Neural progenitor cell (in vitro differentiated cells): Measurements from ENCODE around the gene SPINT1. TPM values are rescaled to one million over a fixed set of nuclear protein-coding genes. Genes with fewer than 3 reads are reported as not detected.

Source experiments
- DNase-seq: peaks from one replicate; pipeline ENCODE4 v3.0.0-alpha.2; 2016; ENCODE audit warnings: low spot score
- H2AFZ ChIP-seq: fragments of 200-600 bp; sonication (generic); replicated peaks from 2 replicates; pipeline ENCODE4 v1.6.1; 2016; ENCODE audit warnings: antibody characterized with exemption
- H3F3A ChIP-seq: fragments of 200-600 bp; sonication (generic); 2 replicates; pipeline ENCODE4 v1.6.1; 2016; ENCODE audit warnings: antibody characterized with exemption, low read depth
- H3K27ac ChIP-seq: fragments of 200-600 bp; sonication (generic); 2 replicates; pipeline ENCODE4 v1.5.1; 2016; ENCODE audit warnings: mild to moderate bottlenecking
- H3K27me3 ChIP-seq: fragments of 200-600 bp; sonication (generic); 2 replicates; pipeline ENCODE4 v1.6.1; 2016; ENCODE audit warnings: mild to moderate bottlenecking, moderate library complexity
- H3K36me3 ChIP-seq: fragments of 200-600 bp; sonication (generic); 2 replicates; pipeline ENCODE4 v1.5.1; 2016
- H3K4me1 ChIP-seq: fragments of 200-600 bp; sonication (generic); 2 replicates; pipeline ENCODE4 v1.6.1; 2016; ENCODE audit warnings: mixed run types
- H3K4me2 ChIP-seq: fragments of 200-600 bp; sonication (generic); 2 replicates; pipeline ENCODE4 v1.6.1; 2016
- H3K4me3 ChIP-seq: fragments of 200-600 bp; sonication (generic); 2 replicates; pipeline ENCODE4 v1.5.1; 2016
- H3K79me2 ChIP-seq: fragments of 200-600 bp; sonication (generic); 2 replicates; pipeline ENCODE4 v1.6.1; 2016; ENCODE audit warnings: low read depth
- H3K9ac ChIP-seq: fragments of 200-600 bp; sonication (generic); 2 replicates; pipeline ENCODE4 v1.6.1; 2016
- H3K9me3 ChIP-seq: fragments of 200-600 bp; sonication (generic); 2 replicates; pipeline ENCODE4 v1.5.1; 2016; ENCODE audit warnings: low read depth
- H4K20me1 ChIP-seq: fragments of 200-600 bp; sonication (generic); 2 replicates; pipeline ENCODE4 v1.6.1; 2016; ENCODE audit warnings: low read depth
- H3K27ac Mint-ChIP-seq: 3 replicates; pipeline ENCODE4 v1.8.0; 2021; ENCODE audit warnings: mixed read lengths
- H3K27me3 Mint-ChIP-seq: 2 replicates; pipeline ENCODE4 v1.8.0; 2022; ENCODE audit warnings: low read depth, mild to moderate bottlenecking, inconsistent platforms, moderate library complexity, mixed read lengths; ENCODE audit not compliant: insufficient read depth
- H3K36me3 Mint-ChIP-seq: 3 replicates; pipeline ENCODE4 v1.8.0; 2021; ENCODE audit warnings: mixed read lengths
- H3K4me1 Mint-ChIP-seq: 3 replicates; pipeline ENCODE4 v1.8.0; 2021; ENCODE audit warnings: mixed read lengths
- H3K4me3 Mint-ChIP-seq: 3 replicates; pipeline ENCODE4 v1.8.0; 2021; ENCODE audit warnings: mild to moderate bottlenecking, moderate library complexity, mixed read lengths
- H3K9me3 Mint-ChIP-seq: 3 replicates; pipeline ENCODE4 v1.8.0; 2020; ENCODE audit warnings: mixed read lengths
- CTCF ChIP-seq: fragments of 200-600 bp; sonication (generic); IDR thresholded peaks from 2 replicates; pipeline ENCODE4 v1.5.1; 2017; ENCODE audit warnings: antibody characterized with exemption, mild to moderate bottlenecking
- EZH2 ChIP-seq: fragments of 200-600 bp; sonication (generic); IDR thresholded peaks from 2 replicates; pipeline ENCODE4 v1.6.1; 2017; ENCODE audit warnings: antibody characterized with exemption, mild to moderate bottlenecking, moderate library complexity
- EZH2phosphoT487 ChIP-seq: fragments of 200-600 bp; sonication (generic); IDR thresholded peaks from 2 replicates; pipeline ENCODE4 v1.6.1; 2017; ENCODE audit warnings: antibody characterized with exemption
- total RNA-seq: library from RNA; depleted of rRNA; stranded (reverse); fragments of >200 nt; gene quantifications from 2 replicates; pipeline ENCODE4 v1.2.3, GENCODE V29; 2015; ENCODE audit warnings: low replicate concordance

SPINT1 gene
- total RNA-seq, 1 donor from 2014 or later = 12.0 TPM

GRCh38 chr15:40806672-40807027 is 37.2 kb upstream of the SPINT1 start:
- H2AFZ ChIP-seq = peak overlapping the region; percentile 100
- H4K20me1 ChIP-seq = no peaks in the 10 kb centered on the region
- no peaks in the 10 kb centered on the region for H3K27me3 ChIP-seq
- H3K36me3 Mint-ChIP-seq = peaks cover 7% of the 10 kb centered on the region
- no peaks in the 10 kb centered on the region for H3K36me3 ChIP-seq
- peak overlapping the region; percentile 95 for H3K4me3 ChIP-seq
- H3K27ac ChIP-seq = no peak overlapping the region
- no peaks in the 10 kb centered on the region for H3K9me3 Mint-ChIP-seq
- peaks cover 28% of the 10 kb centered on the region for H3K4me1 Mint-ChIP-seq
- H3K9ac ChIP-seq = peak overlapping the region; percentile 57
- no peaks in the 10 kb centered on the region for H3K27me3 Mint-ChIP-seq
- peaks cover 5% of the 10 kb centered on the region for H3K4me1 ChIP-seq
- TF ChIP-seq EZH2 (no peak), CTCF (no peak), EZH2phosphoT487 (no peak)
- H3K9me3 ChIP-seq = no peaks in the 10 kb centered on the region
- peaks cover 22% of the 10 kb centered on the region for H3K79me2 ChIP-seq
- peak overlapping the region; percentile 97 for H3K27ac Mint-ChIP-seq
- DNase-seq = no peak
- peak overlapping the region; percentile 99 for H3K4me3 Mint-ChIP-seq
- H3F3A ChIP-seq = peaks cover 9% of the 10 kb centered on the region
- peak overlapping the region; percentile 91 for H3K4me2 ChIP-seq

- Histone ChIP-seq H3K36me3 (no peaks in the 10 kb centered on the region), H3F3A (peaks cover 9% of the 10 kb centered on the region), H2AFZ (peak within 1 kb of the TSS; percentile 100), H3K9me3 (no peaks in the 10 kb centered on the region), H3K4me2 (peak within 1 kb of the TSS; percentile 91), H3K27me3 (no peaks in the 10 kb centered on the region), H3K4me3 (peak within 1 kb of the TSS; percentile 95), H3K27ac (no peak within 1 kb of the TSS), H4K20me1 (no peaks in the 10 kb centered on the region), H3K79me2 (peaks cover 22% of the 10 kb centered on the region), H3K4me1 (peaks cover 5% of the 10 kb centered on the region), H3K9ac (peak within 1 kb of the TSS; percentile 57)
- Mint-ChIP-seq H3K27ac (peak within 1 kb of the TSS; percentile 97), H3K4me3 (peak within 1 kb of the TSS; percentile 99), H3K36me3 (peaks cover 3% of the 10 kb centered on the region), H3K4me1 (peaks cover 25% of the 10 kb centered on the region), H3K9me3 (no peaks in the 10 kb centered on the region), H3K27me3 (peaks cover under 1% of the 10 kb centered on the region)
- TF ChIP-seq CTCF (peak; percentile 18), EZH2 (no peak), EZH2phosphoT487 (no peak)
- DNase-seq = peak; percentile 99
Observed at GRCh38 chr15:40807028-40807887, 36.6 kb upstream of the SPINT1 start, which contains the start of the genes DNAJC17 and ZFYVE19. DNAJC17 (minus strand) TSS chr15:40807473; CDS start chr15:40807446, 27 bp downstream. ZFYVE19 (plus strand) TSS chr15:40807089; CDS start chr15:40807590, 501 bp downstream.

GRCh38 chr15:40807888-40808461 is 35.9 kb upstream of the SPINT1 start:
- Histone ChIP-seq H3K79me2 (peaks cover 22% of the 10 kb centered on the region), H3K4me2 (peak overlapping the region; percentile 82), H3K9ac (no peak overlapping the region), H4K20me1 (no peaks in the 10 kb centered on the region), H3K36me3 (no peaks in the 10 kb centered on the region), H3K27me3 (no peaks in the 10 kb centered on the region), H3K9me3 (no peaks in the 10 kb centered on the region), H3K27ac (no peak overlapping the region), H3K4me3 (peak overlapping the region; percentile 95), H2AFZ (peak overlapping the region; percentile 82), H3K4me1 (peaks cover 5% of the 10 kb centered on the region), H3F3A (peaks cover 9% of the 10 kb centered on the region)
- peaks cover 2% of the 10 kb centered on the region for H3K27me3 Mint-ChIP-seq
- TF ChIP-seq EZH2phosphoT487 (no peak), CTCF (no peak), EZH2 (no peak)
- no peak for DNase-seq
- no peaks in the 10 kb centered on the region for H3K9me3 Mint-ChIP-seq
- peak overlapping the region; percentile 99 for H3K4me3 Mint-ChIP-seq
- peaks cover 25% of the 10 kb centered on the region for H3K4me1 Mint-ChIP-seq
- H3K27ac Mint-ChIP-seq = no peak overlapping the region
- peaks cover under 1% of the 10 kb centered on the region for H3K36me3 Mint-ChIP-seq
